ENCODE data around the gene AMOTL2.

AMOTL2 gene

GRCh38 chr3:134366221-134366927, 7.9 kb downstream of the AMOTL2 start:
- H3K36me3 ChIP-seq (ENCODE audit: low read depth): peaks cover 96% of the 10 kb centered on the region
- H3K27me3 ChIP-seq (ENCODE audit: insufficient read depth, poor library complexity, severe bottlenecking): no peaks in the 10 kb centered on the region
- ATAC-seq (ENCODE audit: low read depth) (no peak), DNase-seq (ENCODE audit: low spot score) (no peak)
- H3K4me3 ChIP-seq (ENCODE audit: severe bottlenecking): no peak overlapping the region
- no peak for TF ChIP-seq CTCF (IDR thresholded peaks at IDR 0.05; ENCODE audit: poor library complexity, severe bottlenecking)
- peaks cover 66% of the 10 kb centered on the region for H3K4me1 ChIP-seq (ENCODE audit: insufficient read depth, poor library complexity, severe bottlenecking)
- H3K27ac ChIP-seq (ENCODE audit: poor library complexity, severe bottlenecking): peak overlapping the region; percentile 96
- no peaks in the 10 kb centered on the region for H3K9me3 ChIP-seq (ENCODE audit: severe bottlenecking)

- H3K27ac ChIP-seq (ENCODE audit: poor library complexity, severe bottlenecking): peak overlapping the region; percentile 96
- peaks cover 60% of the 10 kb centered on the region for H3K4me1 ChIP-seq (ENCODE audit: insufficient read depth, poor library complexity, severe bottlenecking)
- no peak for TF ChIP-seq CTCF (IDR thresholded peaks at IDR 0.05; ENCODE audit: poor library complexity, severe bottlenecking)
- DNase-seq (ENCODE audit: low spot score) (no peak), ATAC-seq (ENCODE audit: low read depth) (no peak)
- no peaks in the 10 kb centered on the region for H3K9me3 ChIP-seq (ENCODE audit: severe bottlenecking)
- H3K36me3 ChIP-seq (ENCODE audit: low read depth): peaks cover 96% of the 10 kb centered on the region
- no peaks in the 10 kb centered on the region for H3K27me3 ChIP-seq (ENCODE audit: insufficient read depth, poor library complexity, severe bottlenecking)
- H3K4me3 ChIP-seq (ENCODE audit: severe bottlenecking): no peak overlapping the region
These were observed 8.5 kb downstream of the AMOTL2 start for GRCh38 chr3:134365766-134366065.

- ATAC-seq (ENCODE audit: low read depth) (peak; percentile 2; the same call in 2 of the 3 replicates), DNase-seq (ENCODE audit: low spot score) (no peak)
- no peak for TF ChIP-seq CTCF (IDR thresholded peaks at IDR 0.05; ENCODE audit: poor library complexity, severe bottlenecking)
- Histone ChIP-seq H3K36me3 (ENCODE audit: low read depth) (peaks cover 96% of the 10 kb centered on the region), H3K4me3 (ENCODE audit: severe bottlenecking) (no peak overlapping the region), H3K9me3 (ENCODE audit: severe bottlenecking) (no peaks in the 10 kb centered on the region), H3K4me1 (ENCODE audit: insufficient read depth, poor library complexity, severe bottlenecking) (peaks cover 54% of the 10 kb centered on the region), H3K27ac (ENCODE audit: poor library complexity, severe bottlenecking) (peak overlapping the region; percentile 96), H3K27me3 (ENCODE audit: insufficient read depth, poor library complexity, severe bottlenecking) (no peaks in the 10 kb centered on the region)
These were observed 9.1 kb downstream of the AMOTL2 start for GRCh38 chr3:134364936-134365765.

GRCh38 chr3:134364061-134364935, 9.9 kb downstream of the AMOTL2 start:
- Histone ChIP-seq H3K4me3 (ENCODE audit: severe bottlenecking) (no peak overlapping the region), H3K9me3 (ENCODE audit: severe bottlenecking) (no peaks in the 10 kb centered on the region), H3K27ac (ENCODE audit: poor library complexity, severe bottlenecking) (peak overlapping the region; percentile 96), H3K36me3 (ENCODE audit: low read depth) (peaks cover 96% of the 10 kb centered on the region), H3K27me3 (ENCODE audit: insufficient read depth, poor library complexity, severe bottlenecking) (no peaks in the 10 kb centered on the region), H3K4me1 (ENCODE audit: insufficient read depth, poor library complexity, severe bottlenecking) (peaks cover 53% of the 10 kb centered on the region)
- no peak for TF ChIP-seq CTCF (IDR thresholded peaks at IDR 0.05; ENCODE audit: poor library complexity, severe bottlenecking)
- DNase-seq (ENCODE audit: low spot score): peak; percentile 97
- ATAC-seq (ENCODE audit: low read depth): peak; percentile 80
